HCT116 (cell line): ENCODE results near the gene PLEKHG1.

Experiments
- ATF3 ChIP-seq: IDR thresholded peaks from 2 replicates; pipeline ENCODE4 v1.6.1; 2012
- CEBPB ChIP-seq: IDR thresholded peaks from 2 replicates; pipeline ENCODE4 v1.6.1; 2012; ENCODE audit warnings: low read depth
- CTCF ChIP-seq, 3 experiments: fragments of 200-600 bp in 1 of 3; sonication (generic) in 1 of 3; IDR thresholded peaks in 2 of 3; conservative IDR thresholded peaks in 1 of 3; 2 replicates each; pipeline ENCODE4 v1.5.1; 2012 to 2017; ENCODE audit warnings: low read depth in 2 of 3, low read length in 2 of 3, antibody characterized with exemption in 1 of 3, borderline replicate concordance in 1 of 3, control low read depth in 1 of 3, mild to moderate bottlenecking in 1 of 3, mixed read lengths in 1 of 3, mixed run types in 1 of 3, moderate library complexity in 1 of 3; ENCODE audit not compliant: insufficient read depth in 1 of 3
- EZH2 ChIP-seq: fragments of 200-600 bp; sonication (generic); IDR thresholded peaks from 2 replicates; pipeline ENCODE4 v1.6.1; 2017; ENCODE audit warnings: antibody characterized with exemption, mixed run types
- EZH2phosphoT487 ChIP-seq: fragments of 200-600 bp; IDR thresholded peaks from 2 replicates; pipeline ENCODE4 v1.6.1; 2018; ENCODE audit warnings: antibody characterized with exemption, borderline replicate concordance
- JUND ChIP-seq: IDR thresholded peaks from 2 replicates; pipeline ENCODE4 v1.6.1; 2012
- MAX ChIP-seq: IDR thresholded peaks from 2 replicates; pipeline ENCODE4 v1.6.1; 2012
- POLR2A ChIP-seq: IDR thresholded peaks from 2 replicates; pipeline ENCODE4 v1.7.0; 2011; ENCODE audit warnings: borderline replicate concordance; ENCODE audit not compliant: insufficient read depth, insufficient read length; ENCODE audit errors: extremely low read depth
- POLR2AphosphoS5 ChIP-seq: IDR thresholded peaks from 2 replicates; pipeline ENCODE4 v1.6.1; 2011; ENCODE audit warnings: mild to moderate bottlenecking, low read depth, low read length, moderate library complexity
- REST ChIP-seq: IDR thresholded peaks from 2 replicates; pipeline ENCODE4 v1.6.1; 2012; ENCODE audit warnings: low read depth
- SIN3A ChIP-seq: IDR thresholded peaks from 2 replicates; pipeline ENCODE4 v1.6.1; 2012; ENCODE audit warnings: low read depth
- SRF ChIP-seq: IDR thresholded peaks from 2 replicates; pipeline ENCODE4 v1.6.1; 2012; ENCODE audit warnings: low read depth
- YY1 ChIP-seq: IDR thresholded peaks from 2 replicates; pipeline ENCODE4 v1.6.1; 2011; ENCODE audit warnings: low read length, low read depth, moderate library complexity, mild to moderate bottlenecking; ENCODE audit not compliant: insufficient replicate concordance; ENCODE audit errors: extremely low read depth

- TF ChIP-seq EZH2 (no peak), CTCF (IDR thresholded peaks at IDR 0.05 in 2 of 3, conservative IDR thresholded peaks at IDR 0.05 in 1 of 3; ENCODE audit: borderline replicate concordance in 1 of 3, insufficient read depth in 1 of 3, low read depth in 2 of 3, low read length in 2 of 3) (no peak), POLR2A (no peak), MAX (no peak), SRF (no peak), YY1 (no peak), CEBPB (no peak), ATF3 (no peak), EZH2phosphoT487 (no peak), SIN3A (no peak), JUND (no peak), POLR2AphosphoS5 (no peak), REST (no peak)
Measured at GRCh38 chr6:150560884-150561219, 38.8 kb upstream of the PLEKHG1 start.
